Activated CD8-positive, alpha-beta memory T cell treated with anti-CD3 and anti-CD28 coated beads, Interleukin-2, amount 10 ng/mL, durations not matched to agents 7 days and 5 days (primary cell): ENCODE data around the gene MTIF3. TPM values are rescaled to one million over a fixed set of nuclear protein-coding genes. Genes with fewer than 3 reads are reported as not detected.

ENCODE experiments used
- ATAC-seq: fragments of 150-1000 bp; cut with Tn5 transposase; one replicate; pipeline ENCODE4 v1.10.0; 2021; ENCODE audit warnings: moderate library complexity
- CTCF ChIA-PET: fragments of 350-600 bp; sonication (Branson Sonifier 250); formaldehyde crosslinking; loops from one replicate; lab custom pipeline; 2021; ENCODE audit warnings: antibody characterized with exemption; lab: Charles Lee
- DNase-seq: peaks from one replicate; pipeline ENCODE4 v3.0.0-alpha.2; 2020
- H3K27ac Mint-ChIP-seq: one replicate; pipeline ENCODE4 v1.8.0; 2021; ENCODE audit warnings: mild to moderate bottlenecking, mixed read lengths
- H3K27me3 Mint-ChIP-seq: one replicate; pipeline ENCODE4 v1.8.0; 2021; ENCODE audit warnings: mixed read lengths
- H3K36me3 Mint-ChIP-seq: one replicate; pipeline ENCODE4 v1.8.0; 2021; ENCODE audit warnings: mild to moderate bottlenecking, mixed read lengths
- H3K4me1 Mint-ChIP-seq: one replicate; pipeline ENCODE4 v1.8.0; 2021; ENCODE audit warnings: mixed read lengths
- H3K4me3 Mint-ChIP-seq: one replicate; pipeline ENCODE4 v1.8.0; 2021; ENCODE audit warnings: mild to moderate bottlenecking, moderate library complexity, mixed read lengths
- H3K9me3 Mint-ChIP-seq: one replicate; pipeline ENCODE4 v1.8.0; 2022; ENCODE audit warnings: low read depth, mixed read lengths
- total RNA-seq, 2 experiments: library from RNA; stranded (reverse); gene quantifications; one replicate each; pipeline ENCODE4 v1.2.3, GENCODE V29; 2021

Gene MTIF3
- total RNA-seq, 2 experiments from 2014 or later, result 41.2 to 47.3 TPM

DNA sequence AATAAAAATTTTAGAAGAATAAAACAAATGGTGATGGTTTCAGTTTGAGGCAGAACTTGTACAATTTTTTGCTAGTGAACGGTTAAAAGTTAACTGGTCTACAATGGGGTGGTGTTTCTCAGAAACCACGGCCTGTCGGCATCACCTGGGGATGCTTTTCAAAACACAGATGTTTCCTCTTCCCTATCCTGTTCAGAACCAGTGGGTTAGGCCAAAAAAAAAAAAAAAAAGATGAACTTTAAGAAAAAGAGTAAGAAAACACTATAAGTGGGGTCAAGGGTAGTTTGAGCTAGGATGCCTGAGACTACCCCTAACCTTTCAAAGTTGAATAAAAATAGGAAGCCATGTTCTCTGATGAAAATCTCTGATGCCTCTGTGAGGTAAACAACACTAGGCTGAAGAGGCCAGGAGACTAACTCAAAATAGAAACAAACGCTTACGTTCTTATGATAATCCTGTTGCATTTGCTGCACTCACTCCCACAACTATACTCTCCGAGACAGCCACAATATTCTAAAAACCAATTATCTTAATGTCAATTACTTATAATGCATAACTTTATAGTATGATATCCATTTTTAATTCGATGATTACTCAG is 3.3 kb downstream of the MTIF3 start:
- DNase-seq (peak; percentile 59), ATAC-seq (no peak)
- H3K4me3 Mint-ChIP-seq, result peak overlapping the region; percentile 68
- H3K27ac Mint-ChIP-seq, result peak overlapping the region; percentile 93
- CTCF ChIA-PET, result interaction anchor here (0.7 to 1.3 kb wide), 5 partner anchors 8 to 44 kb away, joined by 3 to 4 read pairs (median 3); no protein-coding TSS in a partner anchor
- peaks cover 60% of the 10 kb centered on the region for H3K4me1 Mint-ChIP-seq
- H3K36me3 Mint-ChIP-seq, result peaks cover 11% of the 10 kb centered on the region
- no peaks in the 10 kb centered on the region for H3K9me3 Mint-ChIP-seq
- H3K27me3 Mint-ChIP-seq, result no peaks in the 10 kb centered on the region

- Mint-ChIP-seq H3K27me3 (no peaks in the 10 kb centered on the region), H3K36me3 (peaks cover 37% of the 10 kb centered on the region), H3K27ac (peak overlapping the region; percentile 56), H3K4me3 (no peak overlapping the region), H3K4me1 (peaks cover 64% of the 10 kb centered on the region), H3K9me3 (no peaks in the 10 kb centered on the region)
- no peak for ATAC-seq
- CTCF ChIA-PET, result interaction anchor here (1.3 to 4.5 kb wide), 2 partner anchors 17 to 81 kb away, joined by 4 to 24 read pairs; no protein-coding TSS in a partner anchor
- no peak for DNase-seq
These were observed 7.6 kb downstream of the MTIF3 start for GRCh38 chr13:27442797-27443196.

- H3K4me1 Mint-ChIP-seq, result peaks cover 58% of the 10 kb centered on the region
- H3K4me3 Mint-ChIP-seq, result peak overlapping the region; percentile 23
- CTCF ChIA-PET, result interaction anchor here (1.3 to 4.5 kb wide), 2 partner anchors 16 to 80 kb away, joined by 4 to 24 read pairs; no protein-coding TSS in a partner anchor
- H3K9me3 Mint-ChIP-seq, result no peaks in the 10 kb centered on the region
- ATAC-seq (peak; percentile 35), DNase-seq (no peak)
- peak overlapping the region; percentile 56 for H3K27ac Mint-ChIP-seq
- no peaks in the 10 kb centered on the region for H3K27me3 Mint-ChIP-seq
- peaks cover 38% of the 10 kb centered on the region for H3K36me3 Mint-ChIP-seq
These were observed 8.2 kb downstream of the MTIF3 start for GRCh38 chr13:27442071-27442647.

- H3K36me3 Mint-ChIP-seq, result peaks cover 50% of the 10 kb centered on the region
- peak overlapping the region; percentile 65 for H3K27ac Mint-ChIP-seq
- peaks cover 46% of the 10 kb centered on the region for H3K4me1 Mint-ChIP-seq
- CTCF ChIA-PET, result no interaction called here
- DNase-seq, result no peak
- H3K27me3 Mint-ChIP-seq, result no peaks in the 10 kb centered on the region
- no peak for ATAC-seq
- no peak overlapping the region for H3K4me3 Mint-ChIP-seq
- H3K9me3 Mint-ChIP-seq, result no peaks in the 10 kb centered on the region
These were observed 10.0 kb downstream of the MTIF3 start for GRCh38 chr13:27440408-27440807.

- no peak for DNase-seq
- Mint-ChIP-seq H3K4me1 (peaks cover 44% of the 10 kb centered on the region), H3K9me3 (no peaks in the 10 kb centered on the region), H3K27ac (peak overlapping the region; percentile 3), H3K27me3 (no peaks in the 10 kb centered on the region), H3K36me3 (peaks cover 67% of the 10 kb centered on the region), H3K4me3 (no peak overlapping the region)
- ATAC-seq, result no peak
- CTCF ChIA-PET, result interaction anchor here (0.7 kb wide), 1 partner anchor 76 kb away, joined by 4 read pairs; no protein-coding TSS in a partner anchor
These were observed 13.2 kb downstream of the MTIF3 start for GRCh38 chr13:27437126-27437525.

DNA sequence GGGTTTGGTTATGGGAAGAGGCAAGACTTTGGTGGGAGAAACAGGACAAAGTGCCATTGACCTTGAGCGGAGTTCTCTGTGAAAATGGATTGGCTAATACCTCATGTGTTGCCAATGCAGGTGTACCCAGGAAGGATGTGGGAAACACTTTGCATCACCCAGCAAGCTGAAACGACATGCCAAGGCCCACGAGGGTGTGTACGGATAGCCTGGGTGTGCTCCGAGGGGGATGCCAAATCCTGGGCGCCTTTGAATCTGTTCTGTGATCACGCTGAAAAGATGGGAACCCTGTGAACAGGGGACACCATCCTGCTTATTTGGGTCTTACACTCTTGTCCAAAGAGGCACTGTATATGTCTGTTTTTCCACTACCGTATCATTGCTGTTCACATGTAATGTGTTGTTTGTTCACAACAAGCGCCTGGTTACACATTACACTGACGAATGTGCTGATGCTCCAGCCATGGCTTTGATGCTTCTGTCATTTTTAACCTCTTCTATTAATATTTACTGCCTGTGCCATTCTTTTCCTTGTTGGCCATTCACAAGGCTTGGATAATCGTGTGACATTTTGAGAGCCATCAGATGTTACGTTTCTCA is 17.7 kb downstream of the MTIF3 start:
- Mint-ChIP-seq H3K27ac (peak overlapping the region; percentile 71), H3K9me3 (no peaks in the 10 kb centered on the region), H3K4me1 (peaks cover 41% of the 10 kb centered on the region), H3K36me3 (peaks cover 67% of the 10 kb centered on the region), H3K27me3 (no peaks in the 10 kb centered on the region), H3K4me3 (peak overlapping the region; percentile 13)
- CTCF ChIA-PET, result interaction anchor here (0.6 to 1.0 kb wide), 3 partner anchors 14 to 1208 kb away, joined by 3 read pairs; no protein-coding TSS in a partner anchor
- ATAC-seq (no peak), DNase-seq (no peak)

DNA sequence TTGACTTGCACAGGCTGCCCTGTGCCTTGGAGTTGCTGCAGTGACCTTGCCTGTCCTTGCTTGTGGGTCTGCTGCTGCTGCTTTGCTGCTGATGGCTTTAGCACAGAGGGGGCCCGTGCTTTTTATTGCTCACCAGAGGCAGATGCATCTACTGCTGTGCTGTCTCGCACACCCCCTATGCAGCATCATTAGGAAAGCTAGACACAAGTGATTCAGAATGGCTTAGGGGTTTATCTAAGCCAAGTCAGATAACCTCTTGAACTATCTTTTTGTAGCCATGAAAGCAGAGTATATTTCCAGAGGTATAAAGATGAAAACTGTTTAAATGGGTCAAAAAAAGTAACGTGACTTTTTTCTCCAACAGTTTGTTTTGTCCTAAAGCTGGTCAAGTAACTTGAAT is 18.2 kb downstream of the MTIF3 start:
- H3K4me3 Mint-ChIP-seq, result peak overlapping the region; percentile 13
- CTCF ChIA-PET, result interaction anchor here (0.8 to 1.0 kb wide), 2 partner anchors 15 to 70 kb away, joined by 3 read pairs; no protein-coding TSS in a partner anchor
- H3K36me3 Mint-ChIP-seq, result peaks cover 70% of the 10 kb centered on the region
- ATAC-seq, result no peak
- H3K9me3 Mint-ChIP-seq, result no peaks in the 10 kb centered on the region
- DNase-seq, result no peak
- peaks cover 46% of the 10 kb centered on the region for H3K4me1 Mint-ChIP-seq
- peak overlapping the region; percentile 71 for H3K27ac Mint-ChIP-seq
- no peaks in the 10 kb centered on the region for H3K27me3 Mint-ChIP-seq

- DNase-seq, result no peak
- peak overlapping the region; percentile 36 for H3K4me3 Mint-ChIP-seq
- no peaks in the 10 kb centered on the region for H3K9me3 Mint-ChIP-seq
- peaks cover 61% of the 10 kb centered on the region for H3K4me1 Mint-ChIP-seq
- peaks cover 53% of the 10 kb centered on the region for H3K36me3 Mint-ChIP-seq
- peak overlapping the region; percentile 83 for H3K27ac Mint-ChIP-seq
- H3K27me3 Mint-ChIP-seq, result no peaks in the 10 kb centered on the region
- CTCF ChIA-PET, result interaction anchor here (1.3 kb wide), 1 partner anchor 22 kb away, joined by 4 read pairs; the partner anchor contains the start of gene MTIF3
- no peak for ATAC-seq
These were observed 22.2 kb downstream of the MTIF3 start for GRCh38 chr13:27428160-27428559.

DNA sequence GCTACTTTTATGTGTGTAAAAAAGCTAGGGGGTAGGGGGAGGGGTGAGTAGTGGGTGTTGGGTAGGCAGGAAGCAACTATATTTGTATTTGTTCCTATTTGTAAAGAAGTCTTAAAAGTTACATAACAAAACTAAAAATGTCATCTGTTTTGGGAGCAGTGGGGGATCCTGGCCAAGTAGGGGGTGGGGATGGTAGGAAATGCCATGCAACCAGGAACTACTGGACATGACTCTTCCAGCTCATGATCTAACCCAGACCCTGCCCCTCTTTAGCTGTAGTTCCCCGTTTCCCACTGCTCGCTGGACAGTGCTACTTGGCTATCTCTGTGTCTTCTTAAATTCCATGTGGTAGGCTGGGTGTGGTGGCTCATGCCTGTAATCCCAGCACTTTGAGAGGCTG is 22.7 kb downstream of the MTIF3 start:
- no peak for DNase-seq
- peaks cover 60% of the 10 kb centered on the region for H3K4me1 Mint-ChIP-seq
- H3K27ac Mint-ChIP-seq, result peak overlapping the region; percentile 97
- peaks cover 48% of the 10 kb centered on the region for H3K36me3 Mint-ChIP-seq
- H3K4me3 Mint-ChIP-seq, result peak overlapping the region; percentile 86
- H3K27me3 Mint-ChIP-seq, result no peaks in the 10 kb centered on the region
- ATAC-seq, result no peak
- H3K9me3 Mint-ChIP-seq, result no peaks in the 10 kb centered on the region
- CTCF ChIA-PET, result interaction anchor here (1.3 to 3.0 kb wide), 4 partner anchors 16 to 194 kb away, joined by 4 to 24 read pairs (median 10); partner anchors contain the start of genes MTIF3 and POLR1D

DNA sequence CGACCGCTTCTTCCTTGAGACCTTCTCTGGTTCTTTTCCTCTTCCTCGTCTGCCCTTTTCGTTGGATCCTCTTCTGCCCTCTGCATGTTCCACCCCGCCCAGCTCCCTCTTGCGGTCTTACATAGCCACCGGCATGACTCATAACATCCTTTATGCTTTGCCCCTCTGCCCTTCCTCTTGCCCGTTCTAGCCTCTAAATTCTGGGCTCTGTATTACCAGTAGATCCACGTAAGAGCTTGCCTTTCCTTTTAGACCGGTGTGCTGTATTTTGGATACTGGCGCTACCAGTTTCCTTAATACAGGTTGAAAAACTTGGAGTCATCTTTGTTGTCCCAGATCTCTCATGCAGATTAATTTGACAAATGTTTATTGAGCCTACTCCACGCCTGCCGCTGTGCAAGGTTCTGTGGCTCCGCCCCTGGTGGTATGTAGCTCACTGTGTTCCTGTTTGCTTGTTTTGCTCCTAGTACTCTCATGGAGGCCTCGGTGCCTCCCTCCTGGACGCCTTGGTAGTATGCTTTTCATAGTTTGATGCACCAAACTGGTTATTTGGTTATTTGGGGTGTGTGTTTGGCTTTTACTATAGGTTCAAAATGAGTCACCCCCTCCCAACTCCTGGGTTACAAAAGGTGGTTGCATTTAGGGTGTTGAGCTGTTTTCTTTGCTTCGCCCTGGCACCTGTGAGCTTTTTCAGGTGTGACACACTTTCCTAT is 24.3 kb downstream of the MTIF3 start:
- DNase-seq (peak; percentile 91), ATAC-seq (peak; percentile 71)
- Mint-ChIP-seq H3K4me1 (peaks cover 46% of the 10 kb centered on the region), H3K36me3 (peaks cover 34% of the 10 kb centered on the region), H3K27me3 (no peaks in the 10 kb centered on the region), H3K4me3 (peak overlapping the region; percentile 86), H3K9me3 (no peaks in the 10 kb centered on the region), H3K27ac (peak overlapping the region; percentile 97)
- CTCF ChIA-PET, result interaction anchor here (1.0 to 3.4 kb wide), 13 partner anchors 12 to 527 kb away, joined by 3 to 39 read pairs (median 4); partner anchors contain the start of genes LNX2, MTIF3 and POLR1D

DNA sequence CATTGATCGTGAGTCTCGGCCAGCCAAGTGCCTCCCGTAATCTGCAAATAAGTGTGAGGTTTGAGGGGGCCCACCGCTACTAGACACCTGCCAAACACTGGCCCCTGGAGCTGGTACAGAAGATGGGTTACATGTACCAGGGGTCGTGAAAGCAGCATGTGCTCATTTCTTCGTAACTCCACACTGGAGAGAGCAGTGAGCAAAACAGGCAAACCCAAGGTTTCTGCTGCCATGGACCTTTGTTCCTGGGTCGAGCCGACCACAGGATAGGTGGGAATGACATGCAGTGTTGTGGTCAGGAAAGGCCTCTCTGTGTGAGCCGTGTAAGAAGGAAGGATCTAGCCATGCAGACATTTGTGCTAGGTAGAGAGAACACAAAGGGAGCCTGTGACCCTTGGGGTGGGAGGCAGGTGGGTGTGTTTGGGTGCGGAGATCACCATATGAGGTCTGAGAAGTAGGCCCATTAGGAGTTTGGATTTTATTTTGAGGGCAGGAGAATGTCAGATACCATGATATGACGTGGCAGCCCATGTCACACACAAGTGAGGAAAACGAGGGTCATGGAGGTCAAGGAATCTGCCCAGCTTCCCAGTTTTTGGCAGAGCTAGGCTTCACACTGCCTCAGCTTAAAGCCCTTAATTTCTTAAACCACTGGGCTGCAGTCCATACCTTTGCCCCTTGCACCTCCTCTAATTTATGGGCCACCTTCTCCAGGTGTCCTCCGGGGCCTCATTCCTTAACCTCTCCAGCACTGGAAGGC is 25.0 kb downstream of the MTIF3 start:
- H3K9me3 Mint-ChIP-seq, result no peaks in the 10 kb centered on the region
- DNase-seq (peak; percentile 47), ATAC-seq (no peak)
- H3K36me3 Mint-ChIP-seq, result peaks cover 27% of the 10 kb centered on the region
- H3K27me3 Mint-ChIP-seq, result no peaks in the 10 kb centered on the region
- peaks cover 40% of the 10 kb centered on the region for H3K4me1 Mint-ChIP-seq
- peak overlapping the region; percentile 97 for H3K27ac Mint-ChIP-seq
- CTCF ChIA-PET, result interaction anchor here (1.0 to 3.4 kb wide), 12 partner anchors 14 to 528 kb away, joined by 3 to 39 read pairs (median 4); partner anchors contain the start of genes LNX2 and MTIF3
- H3K4me3 Mint-ChIP-seq, result peak overlapping the region; percentile 86
